ENCODE results near the gene TOM1.
A peak's percentile ranks its signal among the peaks of the same experiment; 100 is the strongest.

Gene TOM1

DNA sequence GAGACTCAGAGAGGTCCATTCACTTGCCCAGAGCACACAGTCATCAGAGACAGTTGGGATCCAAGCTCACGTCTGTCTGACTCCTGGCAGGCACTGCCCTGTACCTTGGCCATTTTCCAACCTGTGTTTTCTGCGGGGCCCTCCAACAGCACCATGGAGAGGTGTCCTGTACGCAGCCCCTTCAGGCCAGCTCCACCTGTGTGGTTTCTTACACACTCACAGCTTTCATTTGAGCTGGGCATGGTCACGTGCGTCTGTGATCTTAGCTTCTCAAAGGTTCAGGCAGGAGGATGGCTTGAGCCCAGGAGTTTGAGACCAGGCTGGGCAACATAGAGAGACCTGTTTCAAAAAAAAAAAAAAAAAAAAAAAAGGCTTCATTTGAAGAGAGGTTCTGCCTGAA lies 24.4 kb downstream of the TOM1 start:
- no peak for DNase-seq (ENCODE audit: low read depth in 2 of 2)

DNA sequence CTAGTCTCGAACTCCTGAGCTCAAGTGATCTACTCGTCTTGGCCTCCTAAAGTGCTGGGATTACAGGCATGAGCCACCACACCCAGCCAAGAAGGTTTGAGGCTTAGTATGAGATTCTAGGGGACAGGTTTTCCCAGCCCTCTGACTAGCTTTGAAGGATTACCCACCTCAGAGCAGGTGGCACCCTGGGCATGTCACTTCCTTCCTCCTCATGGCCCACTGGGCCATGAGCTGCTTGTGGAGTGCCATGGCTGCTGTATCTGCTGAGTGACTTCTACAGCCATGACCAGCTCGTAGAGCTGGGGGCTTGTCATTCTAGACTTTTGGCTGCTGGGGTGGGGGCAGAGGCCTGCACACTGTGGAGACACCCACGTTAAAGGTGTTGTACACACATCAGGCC lies 25.1 kb downstream of the TOM1 start:
- DNase-seq (ENCODE audit: low read depth in 2 of 2), result no peak

DNA sequence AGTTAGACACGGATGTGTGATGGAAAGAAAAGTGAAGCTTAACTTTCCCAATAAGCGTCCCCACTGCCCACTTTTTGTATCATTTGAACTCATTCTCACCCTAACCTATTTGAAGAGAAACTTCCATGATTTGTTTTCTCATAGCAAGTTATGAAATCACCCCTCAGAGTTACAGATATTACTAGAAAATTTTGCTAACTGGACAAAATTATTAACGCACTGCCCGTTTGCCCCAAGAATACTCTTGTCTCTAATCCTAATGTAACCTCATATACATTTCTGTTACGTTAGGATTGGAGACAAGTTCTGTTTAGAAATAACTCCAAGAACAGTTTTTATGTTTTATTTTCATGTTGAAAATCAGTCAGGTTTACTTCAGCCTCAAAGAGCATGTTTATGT lies 25.5 kb downstream of the TOM1 start:
- no peak for DNase-seq (ENCODE audit: low read depth in 2 of 2)

DNA sequence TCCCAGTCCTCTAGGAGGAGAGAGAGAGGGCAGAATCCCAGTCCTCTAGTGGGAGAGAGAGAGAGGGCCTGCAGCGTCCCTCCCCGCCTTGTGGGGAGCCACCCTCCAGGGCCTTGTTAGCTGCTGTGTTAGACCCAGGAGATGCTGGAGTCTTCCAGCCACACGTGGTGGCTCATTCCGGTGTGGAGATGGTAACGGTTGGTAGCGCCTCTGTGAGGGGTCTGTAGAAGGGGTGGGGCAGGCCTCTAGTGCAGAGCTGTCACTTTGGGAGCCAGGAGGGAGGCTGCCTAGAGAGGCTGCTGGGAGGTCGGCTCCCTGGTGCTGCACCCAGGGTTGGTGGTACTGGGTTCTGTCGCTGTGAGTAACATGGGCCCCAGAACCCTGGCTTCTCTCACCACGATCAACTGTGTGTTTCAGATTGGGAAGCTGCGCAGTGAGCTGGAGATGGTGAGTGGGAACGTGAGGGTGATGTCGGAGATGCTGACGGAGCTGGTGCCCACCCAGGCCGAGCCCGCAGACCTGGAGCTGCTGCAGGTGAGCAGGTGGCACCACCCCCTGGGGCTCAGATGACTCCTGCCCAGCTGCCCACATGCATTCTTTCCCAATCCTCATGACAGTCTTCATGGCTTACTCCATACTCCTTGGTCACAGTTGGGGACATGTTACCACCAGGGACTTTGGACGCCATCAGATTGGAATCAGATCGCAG lies 27.3 kb downstream of the TOM1 start:
- no peak for DNase-seq (ENCODE audit: low read depth in 2 of 2)

DNA sequence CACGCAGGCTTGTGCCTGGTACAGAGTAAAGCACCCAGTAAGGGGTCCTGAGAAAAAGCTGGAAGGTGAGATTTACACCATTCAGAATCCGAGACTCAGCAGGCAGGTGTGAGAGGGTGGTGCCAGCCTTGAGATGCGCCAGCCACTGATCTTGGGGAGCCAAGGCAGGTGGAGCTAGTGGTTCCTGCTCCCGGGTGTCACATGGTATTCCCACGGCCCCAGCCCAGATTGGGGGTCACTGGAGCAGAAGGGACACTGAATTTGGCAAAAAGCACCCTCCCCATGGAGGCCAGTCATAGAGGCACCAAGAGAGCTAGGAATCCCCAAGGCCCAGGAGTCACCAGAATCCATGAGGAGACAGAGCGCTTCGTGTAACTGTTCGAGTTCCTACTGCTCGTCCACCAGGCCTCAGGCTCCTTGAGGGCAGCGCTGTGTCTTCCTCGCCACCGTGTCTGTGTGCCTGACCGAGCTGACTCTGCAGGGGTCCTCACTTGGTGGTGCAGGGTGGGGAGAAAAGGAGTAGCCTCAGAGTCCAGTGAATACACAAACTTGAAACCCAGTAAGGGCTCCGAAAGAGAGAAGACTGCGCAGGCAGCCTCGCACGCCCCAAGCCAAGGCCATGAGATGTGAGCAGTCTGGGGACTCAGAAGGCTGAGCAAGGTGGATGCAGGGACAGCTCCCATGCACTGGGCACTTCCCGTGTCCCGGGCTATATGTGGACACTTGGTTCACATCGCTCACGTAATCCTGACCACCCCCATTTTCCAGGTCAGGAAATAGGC lies 28.2 kb downstream of the TOM1 start:
- DNase-seq (ENCODE audit: low read depth in 2 of 2), result no peak

DNA sequence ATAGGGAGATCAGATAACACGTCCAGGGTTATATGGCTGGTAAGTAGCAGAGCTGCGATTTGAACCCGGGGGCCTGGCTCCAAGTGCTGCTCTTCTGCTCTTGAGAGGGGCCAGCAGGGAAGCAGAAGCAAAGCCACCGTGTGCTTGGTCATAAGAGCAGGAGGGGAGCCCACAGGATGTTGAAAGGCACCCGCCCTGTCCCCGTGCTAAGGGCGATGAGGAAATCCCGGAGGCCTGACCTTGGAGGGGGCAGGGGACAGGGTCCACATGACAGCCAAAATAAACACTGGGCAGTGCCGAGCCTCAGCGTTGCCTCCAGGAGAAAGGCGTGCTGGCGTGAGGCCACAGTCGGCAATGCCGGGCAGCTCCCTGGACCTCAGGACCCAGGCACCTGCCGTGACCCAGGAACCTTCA lies 28.8 kb downstream of the TOM1 start:
- no peak for DNase-seq (ENCODE audit: low read depth in 2 of 2)

DNA sequence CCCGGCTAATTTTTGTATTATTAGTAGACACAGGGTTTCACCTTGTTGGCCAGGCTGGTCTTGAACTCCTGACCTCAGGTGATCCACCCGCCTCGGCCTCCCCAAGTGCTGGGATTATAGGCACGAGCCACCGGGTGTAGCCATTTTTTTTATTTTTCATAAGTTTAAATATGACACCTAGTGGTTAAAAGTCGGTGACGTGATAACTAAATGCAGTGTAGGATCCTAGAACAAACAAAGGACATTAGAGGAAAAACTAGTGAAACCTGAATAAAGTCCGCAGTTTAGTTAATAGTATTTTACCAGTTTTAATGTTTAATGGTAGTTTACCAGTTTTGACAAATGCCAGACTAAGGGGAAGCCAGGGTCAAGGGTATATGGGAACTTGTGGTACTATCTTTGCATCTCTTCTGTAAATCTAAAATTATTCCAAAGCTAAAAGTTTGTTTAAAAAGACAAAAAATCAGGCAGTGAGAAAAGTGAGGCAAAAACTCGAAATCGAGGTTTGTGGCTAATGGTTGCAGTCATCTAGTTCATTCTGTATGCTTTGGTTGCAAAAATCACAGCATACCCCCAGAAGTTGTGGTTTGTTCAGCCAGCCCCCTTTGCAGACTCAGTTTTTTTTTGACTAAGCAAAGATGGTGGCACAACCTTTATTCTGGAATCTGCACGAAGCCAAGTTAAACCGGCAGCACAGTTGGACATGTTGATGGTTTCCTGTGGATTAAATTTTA lies 29.6 kb downstream of the TOM1 start:
- no peak for DNase-seq (ENCODE audit: low read depth in 2 of 2)

DNA sequence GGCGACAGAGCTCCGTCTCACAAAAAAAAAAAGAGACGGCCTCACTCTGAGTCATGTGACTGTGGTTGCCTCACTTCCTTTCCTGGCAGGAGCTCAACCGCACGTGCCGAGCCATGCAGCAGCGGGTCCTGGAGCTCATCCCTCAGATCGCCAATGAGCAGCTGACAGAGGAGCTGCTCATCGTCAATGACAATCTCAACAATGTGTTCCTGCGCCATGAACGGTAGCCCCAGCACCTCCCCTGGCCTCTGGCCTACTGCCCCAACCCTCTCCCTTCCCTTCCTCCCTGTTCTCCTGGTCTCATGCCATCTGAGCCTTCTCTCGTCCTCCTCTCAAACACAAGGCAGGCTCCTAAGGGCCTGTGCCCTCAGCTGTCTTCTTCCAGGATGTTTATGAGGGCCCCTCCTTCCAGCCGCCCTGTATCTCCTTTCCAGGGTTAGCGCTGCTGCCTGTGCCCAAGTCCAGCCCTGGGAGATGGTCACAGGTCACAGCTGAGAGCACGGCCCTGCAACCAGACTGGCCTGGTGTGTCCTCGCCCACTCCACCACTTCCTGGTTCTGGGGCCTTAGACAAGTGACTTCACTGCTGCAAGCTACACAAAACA lies 30.7 kb downstream of the TOM1 start:
- DNase-seq (ENCODE audit: low read depth in 2 of 2), result peak; percentile 46 to 51

DNA sequence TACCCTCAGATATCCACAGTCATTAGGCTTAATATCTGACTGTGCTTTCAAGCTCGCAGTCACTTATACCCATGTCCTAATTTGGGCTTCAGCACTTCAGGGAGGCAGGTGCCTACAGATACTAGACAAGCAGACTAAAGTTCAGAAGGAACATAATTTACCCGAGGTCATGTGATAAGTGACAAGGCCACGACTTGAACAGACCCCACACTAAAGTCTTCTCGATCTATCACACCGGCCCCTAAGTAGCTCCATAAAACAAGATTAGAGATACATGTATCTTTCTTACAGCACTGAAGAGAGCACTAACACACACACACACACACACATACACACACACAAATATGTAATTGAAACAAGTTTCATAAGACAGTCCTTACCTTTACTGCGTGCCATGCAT lies 32.6 kb downstream of the TOM1 start:
- DNase-seq (ENCODE audit: low read depth in 2 of 2), result no peak

DNA sequence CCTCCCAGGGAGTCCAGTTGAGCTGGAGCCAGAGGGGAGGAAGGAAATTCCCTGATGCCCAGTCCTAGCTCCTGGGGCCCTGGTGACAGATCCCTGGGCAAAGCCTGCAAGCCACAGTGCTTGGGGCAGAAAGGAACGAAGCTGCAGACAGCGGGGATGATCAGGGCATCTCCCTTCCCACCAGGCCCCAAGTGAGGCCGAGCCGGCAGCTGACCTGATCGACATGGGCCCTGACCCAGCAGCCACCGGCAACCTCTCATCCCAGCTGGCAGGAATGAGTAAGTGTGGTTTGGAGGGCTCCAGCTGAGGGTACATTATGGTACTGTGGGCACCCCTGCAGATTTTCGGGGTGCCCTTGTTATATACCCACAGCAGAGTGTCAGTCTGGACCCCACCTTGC lies 33.5 kb downstream of the TOM1 start:
- DNase-seq (ENCODE audit: low read depth in 2 of 2), result no peak

DNA sequence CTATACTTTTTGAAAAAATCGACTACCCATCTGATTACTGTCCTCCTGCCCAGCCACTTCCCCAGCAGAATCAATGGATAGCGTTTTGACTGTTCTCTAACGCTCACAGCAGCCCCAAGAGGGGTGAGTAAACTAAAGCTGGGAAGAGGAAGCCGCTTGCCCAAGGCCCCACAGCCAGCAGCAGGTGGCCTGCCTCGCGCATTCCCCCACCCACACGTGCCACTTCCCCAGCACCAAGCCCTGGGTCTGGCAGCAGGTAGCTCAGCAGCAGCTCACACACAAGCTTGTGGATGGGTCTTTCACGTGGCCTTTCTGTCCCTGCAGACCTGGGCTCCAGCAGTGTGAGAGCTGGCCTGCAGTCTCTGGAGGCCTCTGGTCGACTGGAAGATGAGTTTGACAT lies 34.3 kb downstream of the TOM1 start:
- DNase-seq (ENCODE audit: low read depth in 2 of 2), result no peak

DNA sequence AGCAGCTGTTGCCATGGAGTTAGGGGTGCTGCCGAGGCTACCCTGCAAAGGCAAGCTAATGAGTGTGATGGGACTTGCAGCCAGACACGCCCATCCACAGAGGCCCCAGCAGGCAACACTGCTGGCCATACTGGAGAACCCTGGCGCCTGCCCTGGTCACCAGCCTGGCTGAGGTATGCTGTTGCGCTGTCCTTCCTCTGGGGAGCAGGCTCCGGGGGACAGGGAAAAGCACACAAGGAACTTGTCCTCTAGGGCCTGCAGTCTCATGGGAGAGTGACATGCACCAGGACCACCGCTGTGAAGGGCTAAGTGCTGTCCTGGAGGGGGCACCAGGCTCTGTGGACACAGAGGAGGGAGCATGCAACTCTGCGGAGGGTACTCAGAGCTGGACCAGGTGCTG lies 35.8 kb downstream of the TOM1 start:
- DNase-seq (ENCODE audit: low read depth in 2 of 2), result no peak

DNA sequence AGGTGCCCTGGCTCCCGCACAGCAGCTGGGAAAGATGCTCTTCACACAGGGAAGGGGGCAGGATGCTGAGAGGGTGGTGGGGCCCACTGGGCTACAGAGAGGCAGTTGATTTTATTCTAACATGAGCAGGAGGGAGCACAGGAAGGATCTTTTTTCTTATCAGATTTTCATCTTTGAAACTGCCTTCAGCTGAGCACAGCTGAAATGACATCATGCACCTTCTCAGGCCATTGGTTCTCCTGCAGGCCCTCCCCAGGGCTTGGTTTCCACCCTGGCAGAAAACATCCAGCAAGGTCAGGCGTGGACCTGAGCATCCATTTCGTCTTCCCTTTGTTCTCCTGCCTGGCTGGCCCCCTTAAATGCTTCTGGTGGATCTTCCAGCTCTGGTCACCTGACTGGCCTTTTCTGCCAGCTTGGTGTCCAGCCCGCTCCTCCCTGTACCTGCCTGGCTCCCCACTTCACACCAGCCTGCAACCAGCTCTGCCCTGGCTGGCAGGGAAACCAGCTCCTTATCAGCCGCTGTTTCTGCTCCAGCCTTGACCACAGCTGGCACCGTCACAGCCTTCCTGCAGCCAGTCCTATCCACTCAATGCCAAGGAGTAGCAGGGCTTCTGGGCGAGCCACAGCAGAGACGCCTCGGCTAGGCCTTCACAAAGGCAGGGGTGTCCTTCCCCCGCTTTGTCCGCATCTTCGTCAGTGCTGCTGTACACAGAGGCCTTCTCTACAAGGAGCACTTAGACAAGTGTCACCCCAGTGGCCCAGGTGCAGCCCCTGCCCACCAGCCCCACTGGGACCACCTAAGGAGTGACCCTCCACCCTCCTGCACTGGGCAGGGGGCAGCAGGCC lies 36.5 kb downstream of the TOM1 start:
- DNase-seq (ENCODE audit: low read depth in 2 of 2), result no peak

DNA sequence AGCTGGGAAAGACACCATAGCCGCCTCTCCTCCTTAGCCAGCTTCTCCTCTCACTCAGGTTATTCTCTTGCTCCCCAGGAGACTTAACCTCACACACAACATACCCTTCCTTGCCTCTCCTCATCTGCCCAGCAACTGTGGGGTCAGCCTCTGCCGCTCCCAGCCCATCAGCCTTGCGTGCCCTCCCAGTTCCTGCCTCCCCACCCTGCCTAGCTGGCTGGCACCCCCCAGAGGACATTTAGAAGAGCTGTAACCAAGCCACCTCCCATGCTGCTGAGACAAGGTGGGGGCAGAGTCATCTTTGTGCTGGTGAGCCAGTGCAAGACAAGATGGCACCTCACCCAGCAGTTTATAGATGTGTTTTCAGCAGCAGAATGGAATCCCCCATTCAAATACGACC lies 38.2 kb downstream of the TOM1 start:
- DNase-seq (ENCODE audit: low read depth in 2 of 2), result no peak

DNA sequence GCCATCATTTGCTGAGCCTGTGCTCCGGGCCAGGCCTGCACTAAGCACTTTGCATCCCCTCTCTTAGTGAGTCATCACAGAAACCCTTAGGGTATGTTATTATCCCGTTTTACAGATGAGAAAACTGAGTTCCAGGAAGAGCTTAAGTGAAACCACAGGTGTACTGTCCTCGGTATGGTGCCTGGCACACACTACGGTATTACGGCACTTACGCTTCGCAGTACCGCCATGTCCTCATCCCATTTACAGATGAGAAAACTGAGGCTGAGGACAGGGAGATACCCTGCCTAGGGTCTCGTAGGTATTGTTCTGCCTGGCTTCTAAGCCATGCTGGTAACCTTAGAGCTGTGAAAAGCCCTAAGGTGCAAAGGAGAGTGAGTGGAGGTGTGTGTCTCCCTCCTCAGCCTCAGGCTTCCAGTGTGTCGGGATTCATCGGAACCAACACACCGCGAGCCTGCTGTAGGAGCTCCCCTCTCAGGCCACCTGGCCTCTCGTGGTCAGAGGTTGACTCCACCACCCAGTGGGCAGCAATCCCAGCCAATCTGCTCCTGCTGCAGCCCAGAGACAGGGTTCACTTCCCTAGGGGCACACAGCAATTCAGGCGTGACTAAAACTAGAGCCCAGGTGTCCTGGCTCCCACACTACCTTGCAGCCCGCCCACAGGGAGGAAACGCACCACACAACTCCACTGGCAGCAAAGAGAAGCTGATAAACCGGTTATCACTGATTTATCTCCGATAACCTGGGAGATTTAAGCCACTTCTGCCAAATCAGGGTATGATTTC lies 41.6 kb downstream of the TOM1 start:
- no peak for DNase-seq (ENCODE audit: low read depth in 2 of 2)

DNA sequence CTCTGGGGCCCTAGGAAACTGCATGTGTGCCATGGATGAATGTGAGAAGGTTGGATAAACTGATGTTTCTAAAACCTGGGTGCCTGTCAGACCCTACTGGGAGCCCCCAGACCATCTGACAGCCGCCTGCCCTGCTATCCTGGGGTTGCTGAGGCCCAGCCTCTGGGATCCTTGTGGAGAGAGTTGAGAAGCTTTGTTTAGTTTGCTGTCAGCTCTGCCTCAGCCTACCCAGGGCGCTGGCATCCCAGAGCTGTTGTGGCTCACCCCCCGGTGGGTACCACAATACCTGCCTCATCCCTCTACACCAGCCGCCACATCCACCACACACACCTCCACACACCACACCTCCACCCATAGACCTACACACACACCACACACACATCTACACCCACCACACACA lies 42.7 kb downstream of the TOM1 start:
- DNase-seq (ENCODE audit: low read depth in 2 of 2), result no peak

DNA sequence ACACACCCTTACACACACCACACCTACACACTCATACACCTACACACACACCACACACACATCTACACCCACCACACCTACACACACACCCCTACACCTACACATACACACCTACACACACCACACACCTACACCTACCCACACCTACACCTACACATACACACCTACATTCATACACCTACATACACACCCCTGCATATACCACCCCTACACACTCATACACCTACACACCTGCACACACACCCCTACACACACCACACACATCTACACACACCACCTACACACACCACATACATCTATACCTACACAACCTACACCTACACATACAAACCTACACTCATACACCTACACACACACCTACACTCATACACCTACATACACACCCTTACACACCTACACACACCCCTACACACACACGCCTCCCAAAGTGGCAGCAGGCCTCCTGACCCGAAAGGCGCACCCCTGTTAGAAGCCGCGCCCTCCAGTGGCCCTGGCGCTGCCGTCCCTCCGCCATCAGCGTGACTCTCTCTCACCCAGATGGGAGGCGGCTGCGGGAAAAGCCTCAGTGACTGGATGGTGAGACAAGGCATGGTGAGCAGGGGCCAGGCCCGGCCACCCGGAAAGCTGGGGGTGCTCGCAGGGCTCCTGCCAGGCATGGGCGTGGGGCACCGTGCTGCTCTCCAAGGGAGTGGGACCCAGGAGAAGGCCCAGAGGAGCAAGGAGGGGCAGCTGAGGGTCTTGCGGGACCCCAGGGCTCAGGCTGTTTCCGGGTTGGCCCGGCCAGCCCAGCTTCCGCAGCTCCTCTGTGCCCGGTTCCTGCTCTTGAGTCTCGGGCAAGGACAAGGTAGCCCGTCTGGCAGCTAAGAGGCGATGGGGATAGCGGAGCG lies 44.2 kb downstream of the TOM1 start:
- no peak for DNase-seq (ENCODE audit: low read depth in 2 of 2)

DNA sequence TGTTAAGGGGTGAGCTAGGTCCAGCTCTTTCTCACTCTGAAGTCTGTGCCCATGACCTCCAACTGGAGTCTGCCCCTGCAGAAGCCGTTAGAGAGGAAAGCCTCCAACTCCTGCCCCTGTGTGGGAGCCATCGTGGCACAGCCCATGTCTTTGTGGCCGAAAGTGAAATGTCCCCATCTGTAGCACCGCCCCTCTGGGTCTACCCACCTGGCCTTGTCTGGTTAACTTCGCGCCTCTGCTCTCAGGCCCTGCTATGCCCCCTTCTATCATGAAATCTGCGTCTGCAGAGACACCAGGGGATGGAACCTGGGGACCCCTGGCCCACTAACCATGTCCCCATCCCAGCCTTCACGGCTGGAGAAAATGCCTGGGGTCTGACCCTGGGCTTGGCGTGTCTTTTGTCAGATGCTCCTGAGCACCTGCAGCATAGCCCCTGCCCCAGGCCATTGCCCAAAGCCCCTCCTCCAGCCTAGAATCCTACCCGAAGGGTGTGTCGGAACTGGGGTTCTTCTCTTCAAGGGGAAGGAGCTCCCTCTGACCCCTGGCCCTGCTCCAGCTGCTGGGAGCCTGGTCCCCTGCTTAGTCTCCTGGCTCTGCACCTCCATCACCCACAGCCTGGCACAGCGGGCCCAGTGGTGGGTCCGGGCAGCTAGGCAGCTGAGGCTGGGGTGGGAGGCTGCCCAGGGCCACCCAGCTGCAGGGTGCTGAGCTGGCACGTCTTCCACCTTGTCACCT lies 45.4 kb downstream of the TOM1 start:
- no peak for DNase-seq (ENCODE audit: low read depth in 2 of 2)

Data from fibroblast of skin of left biceps (primary cell).